T1000 (cell line): Measurements from ENCODE around the gene LRRC28.

Source experiments
- DNase-seq: peaks from one replicate; lab custom pipeline; 2025; ENCODE audit warnings: mixed read lengths; lab: John Stamatoyannopoulos, UW

Gene LRRC28

GRCh38 chr15:99343208-99343607 lies 91.9 kb downstream of the LRRC28 start:
- no peak for DNase-seq

GRCh38 chr15:99343881-99344551 lies 92.7 kb downstream of the LRRC28 start:
- no peak for DNase-seq

GRCh38 chr15:99344639-99345038 lies 93.4 kb downstream of the LRRC28 start:
- no peak for DNase-seq

GRCh38 chr15:99345242-99345641 lies 94.0 kb downstream of the LRRC28 start:
- no peak for DNase-seq

- no peak for DNase-seq
Measured at GRCh38 chr15:99345832-99346462, 94.7 kb downstream of the LRRC28 start.

- no peak for DNase-seq
Measured at GRCh38 chr15:99347574-99347973, 96.3 kb downstream of the LRRC28 start.

- no peak for DNase-seq
Measured at GRCh38 chr15:99348412-99348811, 97.1 kb downstream of the LRRC28 start.

GRCh38 chr15:99350408-99350807 lies 99.1 kb downstream of the LRRC28 start:
- no peak for DNase-seq

GRCh38 chr15:99359769-99360168 lies 108.5 kb downstream of the LRRC28 start:
- no peak for DNase-seq

- DNase-seq = no peak
Measured at GRCh38 chr15:99361545-99362185, 110.4 kb downstream of the LRRC28 start.

- DNase-seq = no peak
Measured at GRCh38 chr15:99365242-99365641, 114.0 kb downstream of the LRRC28 start.

- DNase-seq = no peak
Measured at GRCh38 chr15:99366013-99366412, 114.7 kb downstream of the LRRC28 start.

- DNase-seq = no peak
Measured at GRCh38 chr15:99368743-99369142, 117.5 kb downstream of the LRRC28 start.

- DNase-seq = no peak
Measured at GRCh38 chr15:99369196-99369595, 117.9 kb downstream of the LRRC28 start.

GRCh38 chr15:99371180-99372103 lies 120.2 kb downstream of the LRRC28 start:
- DNase-seq = no peak

GRCh38 chr15:99385005-99385669 lies 133.9 kb downstream of the LRRC28 start:
- DNase-seq = no peak

GRCh38 chr15:99385865-99386264 lies 134.6 kb downstream of the LRRC28 start:
- no peak for DNase-seq

GRCh38 chr15:99386391-99386790 lies 135.1 kb downstream of the LRRC28 start:
- no peak for DNase-seq

- no peak for DNase-seq
Measured at GRCh38 chr15:99387421-99388168, 136.3 kb downstream of the LRRC28 start.

- DNase-seq = no peak
Measured at GRCh38 chr15:99390667-99391066, 139.4 kb downstream of the LRRC28 start.

- DNase-seq = no peak
Measured at GRCh38 chr15:99393641-99394040, 142.4 kb downstream of the LRRC28 start.
